Transverse colon (tissue), 4 donors: ENCODE measurements around the gene TMEM35B. TPM values are rescaled to one million over a fixed set of nuclear protein-coding genes. Genes with fewer than 3 reads are reported as not detected.

Experiments
- DNase-seq: peaks from one replicate; pipeline ENCODE4 v3.0.0-alpha.2; 2019
- H3K27ac ChIP-seq, 4 donors: fragments of 200-600 bp; sonication (generic); 2 replicates each; pipeline ENCODE4 v1.5.1; 2016 to 2018; ENCODE audit warnings: inconsistent platforms in 4 of 4
- H3K27me3 ChIP-seq: fragments of 200-600 bp; sonication (generic); 2 replicates; pipeline ENCODE4 v1.5.1; 2017; ENCODE audit warnings: inconsistent platforms
- H3K36me3 ChIP-seq, 4 donors: fragments of 200-600 bp; sonication (generic); 2 replicates each; pipeline ENCODE4 v1.5.1; 2017 to 2019; ENCODE audit warnings: inconsistent platforms in 4 of 4
- H3K4me1 ChIP-seq, 4 donors: fragments of 200-600 bp; sonication (generic); 2 replicates each; pipeline ENCODE4 v1.5.1; 2017 to 2020; ENCODE audit warnings: inconsistent platforms in 4 of 4
- H3K4me3 ChIP-seq, 4 donors: fragments of 200-600 bp; sonication (generic); 1 replicate in 1 of 4; 2 replicates in 3 of 4; pipeline versions ENCODE4 v1.5.1 to v1.6.1; 2017 to 2019; ENCODE audit warnings: inconsistent platforms in 4 of 4
- H3K9me3 ChIP-seq, 2 donors: fragments of 200-600 bp; sonication (generic); 2 replicates each; pipeline ENCODE4 v1.5.1; 2017 to 2019; ENCODE audit warnings: inconsistent platforms in 2 of 2
- EP300 ChIP-seq: sonication (generic); formaldehyde crosslinking; IDR thresholded peaks from one replicate; pipeline ENCODE4 v1.6.1; 2017; ENCODE audit warnings: antibody characterized with exemption, low read depth
- POLR2A ChIP-seq: fragments of 450-650 bp; IDR thresholded peaks from one replicate; pipeline ENCODE4 v1.6.1; 2016; ENCODE audit warnings: antibody characterized with exemption, mild to moderate bottlenecking, moderate library complexity
- POLR2AphosphoS5 ChIP-seq, 3 donors: sonication (generic); formaldehyde crosslinking; IDR thresholded peaks; one replicate each; pipeline ENCODE4 v1.6.1; 2016; ENCODE audit warnings: antibody characterized with exemption in 3 of 3
- WGBS, 2 donors: methylation state at CpG; one replicate each; pipeline ENCODE4 v1.1.5; 2018; ENCODE audit warnings: low coverage in 1 of 2; 5-methylcytosine and 5-hydroxymethylcytosine counted together
- in situ Hi-C, 4 donors: fragments of 200-750 bp; cut with MboI; loops; one replicate each; pipeline versions ENCODE4 v1.15.0 to v1.15.1; 2017; ENCODE audit warnings: low sequenced_read_pairs in 3 of 4, low pct_ligation_motif_present in 1 of 4, low pct_unique_long_range_greater_than_20kb in 1 of 4
- intact Hi-C: fragments of 100-400 bp; cut with DNase I; formaldehyde crosslinking; loops from one replicate; pipeline ENCODE4 v1.15.1; 2023; ENCODE audit warnings: low total_unique reads
- total RNA-seq, 4 donors: library from RNA; depleted of rRNA; stranded (reverse); fragments of >200 nt; gene quantifications; one replicate each; pipeline ENCODE4 v1.1.0, GENCODE V29; 2016
- TF ChIP-seq, protein P1 (sequence below), 5 experiments: fragments of 200-600 bp in 3 of 5; fragments of 450-650 bp in 2 of 5; sonication (generic) in 3 of 5; IDR thresholded peaks; 1 replicate in 2 of 5; 2 replicates in 3 of 5; pipeline ENCODE4 v1.5.1; 2016 to 2017; ENCODE audit warnings: antibody characterized with exemption in 5 of 5, inconsistent platforms in 3 of 5, mild to moderate bottlenecking in 2 of 5, moderate library complexity in 1 of 5

Gene TMEM35B
- total RNA-seq, 4 donors from 2014 or later = 24.3 to 35.8 (median 26.5) TPM; not detected in 1

DNA sequence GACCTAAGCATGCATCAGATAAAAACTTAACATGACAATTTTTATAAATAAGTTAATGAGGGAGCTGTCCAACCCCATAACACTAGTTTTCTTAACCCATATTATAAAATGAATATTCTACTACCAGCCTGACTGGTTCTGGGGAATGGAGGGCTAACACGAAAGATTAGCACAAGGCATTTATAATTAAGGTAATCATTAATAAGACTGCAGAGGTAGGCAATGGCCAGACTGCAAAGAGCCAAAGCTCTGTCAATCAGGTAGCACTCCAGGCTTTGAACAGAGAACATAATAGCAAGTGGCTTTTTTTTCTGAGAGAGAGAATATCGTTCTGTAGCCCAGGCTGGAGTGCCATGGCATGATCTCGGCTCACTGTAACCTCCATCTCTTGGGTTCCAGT, 20.6 kb upstream of the TMEM35B start:
- no peak for DNase-seq
- 80 to 93% methylated on average over 1 to 3 of the region's 3 CpGs for WGBS, 2 donors
- no peak overlapping the region for H3K27ac ChIP-seq
- H3K4me3 ChIP-seq = no peak overlapping the region
- TF ChIP-seq POLR2A (no peak), POLR2AphosphoS5 (IDR thresholded peaks at IDR 0.05) (no peak), EP300 (no peak)
- TF ChIP-seq, protein P1, sequence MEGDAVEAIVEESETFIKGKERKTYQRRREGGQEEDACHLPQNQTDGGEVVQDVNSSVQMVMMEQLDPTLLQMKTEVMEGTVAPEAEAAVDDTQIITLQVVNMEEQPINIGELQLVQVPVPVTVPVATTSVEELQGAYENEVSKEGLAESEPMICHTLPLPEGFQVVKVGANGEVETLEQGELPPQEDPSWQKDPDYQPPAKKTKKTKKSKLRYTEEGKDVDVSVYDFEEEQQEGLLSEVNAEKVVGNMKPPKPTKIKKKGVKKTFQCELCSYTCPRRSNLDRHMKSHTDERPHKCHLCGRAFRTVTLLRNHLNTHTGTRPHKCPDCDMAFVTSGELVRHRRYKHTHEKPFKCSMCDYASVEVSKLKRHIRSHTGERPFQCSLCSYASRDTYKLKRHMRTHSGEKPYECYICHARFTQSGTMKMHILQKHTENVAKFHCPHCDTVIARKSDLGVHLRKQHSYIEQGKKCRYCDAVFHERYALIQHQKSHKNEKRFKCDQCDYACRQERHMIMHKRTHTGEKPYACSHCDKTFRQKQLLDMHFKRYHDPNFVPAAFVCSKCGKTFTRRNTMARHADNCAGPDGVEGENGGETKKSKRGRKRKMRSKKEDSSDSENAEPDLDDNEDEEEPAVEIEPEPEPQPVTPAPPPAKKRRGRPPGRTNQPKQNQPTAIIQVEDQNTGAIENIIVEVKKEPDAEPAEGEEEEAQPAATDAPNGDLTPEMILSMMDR (IDR thresholded peaks at IDR 0.05) = no peak
- intact Hi-C loops (no loop called here), in situ Hi-C loops (no loop called here)
- no peaks in the 10 kb centered on the region for H3K4me1 ChIP-seq
- H3K36me3 ChIP-seq = peaks cover 0 to 80% (median 33%) of the 10 kb centered on the region in 4 donors
- no peaks in the 10 kb centered on the region for H3K9me3 ChIP-seq
- H3K27me3 ChIP-seq = no peaks in the 10 kb centered on the region

DNA sequence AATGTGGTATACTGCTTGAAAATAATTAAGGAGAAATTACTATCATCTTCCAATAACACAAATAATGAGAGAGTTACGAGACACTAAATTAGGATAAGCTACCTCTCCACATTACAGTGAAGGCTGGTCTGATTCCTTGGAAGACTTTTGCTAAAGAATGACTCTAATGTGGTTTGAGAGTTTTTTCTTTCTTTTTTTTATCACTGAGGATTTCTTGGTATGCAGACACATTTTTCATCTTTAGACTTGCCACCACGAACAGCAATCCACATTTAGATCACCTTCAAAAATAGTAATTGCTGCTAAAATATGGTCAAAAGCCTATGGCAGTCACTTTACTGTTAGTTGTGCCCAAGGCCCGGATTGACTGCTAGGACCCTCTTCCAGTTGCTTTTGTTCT, 16.6 kb upstream of the TMEM35B start:
- in situ Hi-C loops = no loop called here
- Histone ChIP-seq H3K36me3 (peaks cover 0 to 52% (median 21%) of the 10 kb centered on the region in 4 donors), H3K27me3 (no peaks in the 10 kb centered on the region), H3K9me3 (no peaks in the 10 kb centered on the region), H3K27ac (no peak overlapping the region), H3K4me3 (no peak overlapping the region), H3K4me1 (no peaks in the 10 kb centered on the region)
- DNase-seq = no peak
- WGBS, 2 donors = 74 to 85% methylated on average over 3 of the region's 3 CpGs
- intact Hi-C loops = no loop called here
- TF ChIP-seq EP300 (no peak), POLR2A (no peak), POLR2AphosphoS5 (IDR thresholded peaks at IDR 0.05) (no peak)
- TF ChIP-seq, protein P1 (IDR thresholded peaks at IDR 0.05) = no peak

DNA sequence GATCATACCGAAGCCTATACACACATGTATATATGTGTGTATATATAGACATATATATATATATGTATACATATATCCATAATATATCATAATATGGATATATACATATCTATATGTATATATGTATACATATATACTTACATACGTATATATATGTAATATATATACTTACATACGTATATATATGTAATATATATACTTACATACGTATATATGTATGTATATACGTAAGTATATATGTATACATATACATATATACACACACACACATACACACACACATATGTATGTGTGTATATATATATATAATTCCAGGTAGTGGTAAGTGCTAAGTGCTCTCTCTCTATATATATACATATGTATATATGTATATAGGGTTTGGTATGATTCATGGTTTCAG, 9.7 kb upstream of the TMEM35B start:
- Histone ChIP-seq H3K27ac (no peak overlapping the region), H3K4me3 (no peak overlapping the region), H3K36me3 (peaks cover 0 to 12% (median 2%) of the 10 kb centered on the region in 4 donors), H3K9me3 (no peaks in the 10 kb centered on the region), H3K4me1 (no peaks in the 10 kb centered on the region), H3K27me3 (no peaks in the 10 kb centered on the region)
- no peak for DNase-seq
- 92 to 98% methylated on average over 5 of the region's 5 CpGs for WGBS, 2 donors
- TF ChIP-seq EP300 (no peak), POLR2A (no peak), POLR2AphosphoS5 (IDR thresholded peaks at IDR 0.05) (no peak)
- TF ChIP-seq, protein P1 (IDR thresholded peaks at IDR 0.05) = no peak
- intact Hi-C loops (no loop called here), in situ Hi-C loops (no loop called here)

DNA sequence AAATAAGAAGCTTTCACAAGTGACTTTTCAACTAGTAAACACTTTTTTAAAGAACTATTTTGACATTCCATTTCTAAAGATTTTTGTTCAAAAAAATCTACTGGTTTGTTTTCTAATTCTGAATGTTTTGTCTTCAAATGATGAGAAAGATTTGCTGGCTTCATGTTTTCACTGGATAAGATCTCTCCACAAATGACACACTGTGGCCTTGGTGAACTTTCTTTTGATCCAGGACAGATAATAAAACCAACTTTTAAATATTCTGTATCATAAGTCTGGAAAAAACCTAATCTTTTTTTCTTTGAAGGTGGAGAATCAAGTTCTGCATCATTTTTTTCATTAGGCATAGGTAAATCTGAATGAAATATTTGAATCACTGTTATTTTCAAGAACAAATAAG, 3.4 kb upstream of the TMEM35B start:
- Histone ChIP-seq H3K9me3 (no peaks in the 10 kb centered on the region), H3K27ac (no peak overlapping the region), H3K4me1 (peaks cover 8 to 16% (median 9%) of the 10 kb centered on the region in 4 donors), H3K36me3 (peaks cover 0 to 10% (median 4%) of the 10 kb centered on the region in 4 donors), H3K27me3 (no peaks in the 10 kb centered on the region), H3K4me3 (no peak overlapping the region)
- DNase-seq = no peak
- TF ChIP-seq POLR2A (no peak), EP300 (no peak), POLR2AphosphoS5 (IDR thresholded peaks at IDR 0.05) (no peak)
- TF ChIP-seq, protein P1 (IDR thresholded peaks at IDR 0.05) = no peak
- intact Hi-C loops = no loop called here
- in situ Hi-C loops = no loop called here
